Activated B cell treated with CpG ODN at 0.5 μM for 24 hours (primary cell): ENCODE measurements around the gene ANKRD11. TPM values are rescaled to one million over a fixed set of nuclear protein-coding genes. Genes with fewer than 3 reads are reported as not detected.

Experiments used
- ATAC-seq: fragments of 200-7000 bp; cut with Tn5 transposase; one replicate; pipeline ENCODE4 v1.10.0; 2021; ENCODE audit warnings: low read depth, mild to moderate bottlenecking, moderate library complexity
- CTCF ChIA-PET: fragments of 350-600 bp; sonication (Branson Sonifier 250); formaldehyde crosslinking; loops from one replicate; lab custom pipeline; 2021; ENCODE audit warnings: antibody characterized with exemption; lab: Charles Lee
- POLR2A ChIA-PET: fragments of 350-600 bp; sonication (Branson Sonifier 250); formaldehyde crosslinking; loops from one replicate; lab custom pipeline; 2021; ENCODE audit warnings: antibody characterized with exemption; lab: Charles Lee
- DNase-seq: peaks from one replicate; pipeline ENCODE4 v3.0.0; 2022
- H3K27ac Mint-ChIP-seq: one replicate; pipeline ENCODE4 v1.8.0; 2020; ENCODE audit warnings: mixed read lengths
- H3K27me3 Mint-ChIP-seq: one replicate; pipeline ENCODE4 v1.8.0; 2021; ENCODE audit warnings: mixed read lengths
- H3K36me3 Mint-ChIP-seq: one replicate; pipeline ENCODE4 v1.8.0; 2021; ENCODE audit warnings: low read depth, mixed read lengths
- H3K4me1 Mint-ChIP-seq: one replicate; pipeline ENCODE4 v1.8.0; 2021; ENCODE audit warnings: mixed read lengths
- H3K4me3 Mint-ChIP-seq: one replicate; pipeline ENCODE4 v1.8.0; 2020; ENCODE audit warnings: mild to moderate bottlenecking, mixed read lengths
- H3K9me3 Mint-ChIP-seq: one replicate; pipeline ENCODE4 v1.8.0; 2020; ENCODE audit warnings: mixed read lengths
- intact Hi-C: fragments of 100-400 bp; cut with micrococcal nuclease; formaldehyde crosslinking; loops from one replicate; pipeline ENCODE4 v1.15.1; 2024
- total RNA-seq: library from RNA; stranded (reverse); gene quantifications from 2 replicates; pipeline ENCODE4 v1.2.3, GENCODE V29; 2022
- TF ChIP-seq, protein P1 (sequence below): fragments of 200-600 bp; IDR thresholded peaks from one replicate; pipeline ENCODE4 v1.8.0; 2022; ENCODE audit warnings: antibody characterized with exemption, mild to moderate bottlenecking

Gene ANKRD11
- total RNA-seq, 1 donor from 2014 or later, result 243 TPM

DNA sequence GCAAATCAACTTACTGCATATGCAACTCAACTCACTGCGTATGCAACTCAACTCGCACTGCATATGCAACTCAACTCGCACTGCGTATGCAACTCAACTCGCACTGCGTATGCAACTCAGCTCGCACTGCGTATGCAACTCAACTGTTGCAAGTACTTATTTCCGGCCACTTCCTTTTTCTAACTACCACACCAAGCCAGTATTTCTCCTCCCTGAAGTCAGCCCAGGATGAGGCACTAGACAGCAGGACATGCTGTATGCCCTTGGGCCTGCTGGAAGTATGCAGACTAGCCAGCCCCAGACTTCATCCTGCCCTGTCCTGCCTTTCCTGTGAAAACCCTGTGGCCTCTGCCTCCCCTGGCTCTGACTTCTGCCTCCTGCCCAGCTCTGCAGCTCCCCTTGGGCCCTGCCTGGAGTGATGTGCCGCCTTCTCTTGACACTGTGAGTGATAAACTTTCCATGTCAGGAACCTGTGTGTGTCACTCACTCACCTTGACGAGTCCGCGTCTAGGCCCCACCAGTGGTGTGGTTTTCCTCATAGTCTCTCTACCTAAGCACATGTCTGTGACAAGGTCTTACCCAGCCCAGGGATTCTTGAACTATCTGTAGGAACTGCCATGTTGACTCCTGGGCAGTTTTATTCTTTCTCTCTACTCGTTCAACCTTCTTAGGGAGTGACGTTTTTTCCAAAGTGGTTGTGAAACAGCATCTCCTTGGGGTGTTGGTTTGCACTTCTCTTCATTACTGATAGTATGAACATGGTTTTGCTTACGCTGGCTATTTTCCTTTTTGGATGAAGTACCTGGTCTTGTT is 256.5 kb downstream of the ANKRD11 start:
- ChIA-PET CTCF (no interaction called here), POLR2A (no interaction called here)
- Mint-ChIP-seq H3K27me3 (no peaks in the 10 kb centered on the region), H3K9me3 (no peaks in the 10 kb centered on the region), H3K27ac (no peak overlapping the region), H3K36me3 (peaks cover 33% of the 10 kb centered on the region), H3K4me1 (no peaks in the 10 kb centered on the region), H3K4me3 (no peak overlapping the region)
- no peak for ATAC-seq
- TF ChIP-seq, protein P1, sequence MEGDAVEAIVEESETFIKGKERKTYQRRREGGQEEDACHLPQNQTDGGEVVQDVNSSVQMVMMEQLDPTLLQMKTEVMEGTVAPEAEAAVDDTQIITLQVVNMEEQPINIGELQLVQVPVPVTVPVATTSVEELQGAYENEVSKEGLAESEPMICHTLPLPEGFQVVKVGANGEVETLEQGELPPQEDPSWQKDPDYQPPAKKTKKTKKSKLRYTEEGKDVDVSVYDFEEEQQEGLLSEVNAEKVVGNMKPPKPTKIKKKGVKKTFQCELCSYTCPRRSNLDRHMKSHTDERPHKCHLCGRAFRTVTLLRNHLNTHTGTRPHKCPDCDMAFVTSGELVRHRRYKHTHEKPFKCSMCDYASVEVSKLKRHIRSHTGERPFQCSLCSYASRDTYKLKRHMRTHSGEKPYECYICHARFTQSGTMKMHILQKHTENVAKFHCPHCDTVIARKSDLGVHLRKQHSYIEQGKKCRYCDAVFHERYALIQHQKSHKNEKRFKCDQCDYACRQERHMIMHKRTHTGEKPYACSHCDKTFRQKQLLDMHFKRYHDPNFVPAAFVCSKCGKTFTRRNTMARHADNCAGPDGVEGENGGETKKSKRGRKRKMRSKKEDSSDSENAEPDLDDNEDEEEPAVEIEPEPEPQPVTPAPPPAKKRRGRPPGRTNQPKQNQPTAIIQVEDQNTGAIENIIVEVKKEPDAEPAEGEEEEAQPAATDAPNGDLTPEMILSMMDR, result no peak
- DNase-seq, result no peak
- intact Hi-C loops, result no loop called here

- no peak overlapping the region for H3K27ac Mint-ChIP-seq
- ATAC-seq, result no peak
- no peaks in the 10 kb centered on the region for H3K4me1 Mint-ChIP-seq
- TF ChIP-seq, protein P1, result no peak
- ChIA-PET POLR2A (no interaction called here), CTCF (no interaction called here)
- H3K4me3 Mint-ChIP-seq, result no peak overlapping the region
- peaks cover 50% of the 10 kb centered on the region for H3K36me3 Mint-ChIP-seq
- no peaks in the 10 kb centered on the region for H3K27me3 Mint-ChIP-seq
- peaks cover 5% of the 10 kb centered on the region for H3K9me3 Mint-ChIP-seq
- no peak for DNase-seq
- intact Hi-C loops, result no loop called here
Observed at GRCh38 chr16:89232107-89232506, 258.3 kb downstream of the ANKRD11 start.

DNA sequence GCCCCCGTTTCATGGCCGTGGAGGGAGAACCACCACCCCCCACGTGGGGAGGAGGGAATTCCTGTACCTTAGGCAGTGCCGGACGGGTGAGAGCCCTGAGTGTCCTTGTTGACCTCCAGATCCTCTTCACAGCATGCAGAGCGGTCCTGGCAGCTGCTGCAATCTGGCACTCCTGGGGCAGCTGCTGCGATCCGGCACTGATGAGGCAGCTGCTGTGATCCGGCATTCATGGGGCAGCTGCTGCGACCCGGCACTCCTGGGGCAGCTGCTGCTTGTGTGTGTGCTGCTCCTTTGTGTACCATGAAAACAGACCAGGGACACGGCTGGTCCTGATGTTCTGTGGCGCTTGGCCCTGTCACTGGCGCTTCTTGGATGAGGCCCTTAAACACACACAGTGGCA is 260.1 kb downstream of the ANKRD11 start:
- no peaks in the 10 kb centered on the region for H3K4me1 Mint-ChIP-seq
- ChIA-PET CTCF (no interaction called here), POLR2A (no interaction called here)
- no peak overlapping the region for H3K27ac Mint-ChIP-seq
- ATAC-seq (no peak), DNase-seq (no peak)
- intact Hi-C loops, result no loop called here
- no peaks in the 10 kb centered on the region for H3K27me3 Mint-ChIP-seq
- H3K9me3 Mint-ChIP-seq, result peaks cover 11% of the 10 kb centered on the region
- H3K4me3 Mint-ChIP-seq, result no peak overlapping the region
- H3K36me3 Mint-ChIP-seq, result peaks cover 68% of the 10 kb centered on the region
- TF ChIP-seq, protein P1, result no peak

DNA sequence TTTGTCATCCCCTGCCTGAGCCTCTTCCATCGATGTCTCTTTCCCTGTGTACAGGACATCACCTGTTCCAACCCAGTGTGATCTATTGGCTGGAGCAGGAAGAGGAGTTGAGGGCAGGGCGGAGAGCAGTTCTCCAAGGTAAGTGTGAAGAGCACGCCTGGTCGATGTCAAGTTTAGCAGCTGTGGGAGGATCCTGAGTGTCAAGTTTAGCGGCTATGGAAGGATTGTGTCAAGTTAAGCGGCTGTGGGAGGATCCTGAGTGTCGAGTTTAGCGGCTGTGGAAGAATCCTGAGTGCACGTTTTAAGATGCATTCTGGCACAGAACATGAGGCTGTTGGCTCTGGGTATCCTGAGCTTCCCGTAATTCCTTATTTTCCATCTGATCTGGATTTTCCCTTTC is 265.7 kb downstream of the ANKRD11 start:
- DNase-seq, result no peak
- no peaks in the 10 kb centered on the region for H3K27me3 Mint-ChIP-seq
- peaks cover 11% of the 10 kb centered on the region for H3K9me3 Mint-ChIP-seq
- no peak for ATAC-seq
- H3K4me1 Mint-ChIP-seq, result no peaks in the 10 kb centered on the region
- TF ChIP-seq, protein P1, result no peak
- intact Hi-C loops, result no loop called here
- peaks cover 73% of the 10 kb centered on the region for H3K36me3 Mint-ChIP-seq
- ChIA-PET CTCF (no interaction called here), POLR2A (interaction anchor here (0.6 kb wide), 1 partner anchor 87 kb away, joined by 3 read pairs; no protein-coding TSS in a partner anchor)
- H3K27ac Mint-ChIP-seq, result no peak overlapping the region
- H3K4me3 Mint-ChIP-seq, result no peak overlapping the region

GRCh38 chr16:89222931-89223330 is 267.4 kb downstream of the ANKRD11 start:
- no peak for ATAC-seq
- DNase-seq, result no peak
- Mint-ChIP-seq H3K27me3 (no peaks in the 10 kb centered on the region), H3K9me3 (peaks cover 8% of the 10 kb centered on the region), H3K36me3 (peaks cover 62% of the 10 kb centered on the region), H3K4me3 (no peak overlapping the region), H3K27ac (no peak overlapping the region), H3K4me1 (peaks cover 7% of the 10 kb centered on the region)
- CTCF ChIA-PET, result no interaction called here
- intact Hi-C loops, result no loop called here
- TF ChIP-seq, protein P1, result no peak
- POLR2A ChIA-PET, result no interaction called here
